GM13976 (cell line): ENCODE data around the gene FUNDC2.

ENCODE experiments used
- DNase-seq: peaks from one replicate; pipeline ENCODE4 v3.0.0; 2012; ENCODE audit warnings: low spot score
- in situ Hi-C: fragments of 300-500 bp; cut with MboI; formaldehyde crosslinking; loops from one replicate; pipeline ENCODE4 v1.12.0; 2022; ENCODE audit warnings: low sequenced_read_pairs, mixed read lengths, inconsistent platforms; ENCODE audit not compliant: unreplicated experiment
- TF ChIP-seq, protein P1 (sequence below): IDR thresholded peaks from 2 replicates; pipeline ENCODE4 v1.5.1; 2012; ENCODE audit warnings: borderline replicate concordance, mild to moderate bottlenecking; ENCODE audit not compliant: insufficient read depth; ENCODE audit errors: extremely low read depth, missing control alignments, control extremely low read depth

Gene FUNDC2

GRCh38 chrX:155086961-155087735 is 60.5 kb downstream of the FUNDC2 start:
- in situ Hi-C loops = no loop called here
- no peak for DNase-seq
- TF ChIP-seq, protein P1, sequence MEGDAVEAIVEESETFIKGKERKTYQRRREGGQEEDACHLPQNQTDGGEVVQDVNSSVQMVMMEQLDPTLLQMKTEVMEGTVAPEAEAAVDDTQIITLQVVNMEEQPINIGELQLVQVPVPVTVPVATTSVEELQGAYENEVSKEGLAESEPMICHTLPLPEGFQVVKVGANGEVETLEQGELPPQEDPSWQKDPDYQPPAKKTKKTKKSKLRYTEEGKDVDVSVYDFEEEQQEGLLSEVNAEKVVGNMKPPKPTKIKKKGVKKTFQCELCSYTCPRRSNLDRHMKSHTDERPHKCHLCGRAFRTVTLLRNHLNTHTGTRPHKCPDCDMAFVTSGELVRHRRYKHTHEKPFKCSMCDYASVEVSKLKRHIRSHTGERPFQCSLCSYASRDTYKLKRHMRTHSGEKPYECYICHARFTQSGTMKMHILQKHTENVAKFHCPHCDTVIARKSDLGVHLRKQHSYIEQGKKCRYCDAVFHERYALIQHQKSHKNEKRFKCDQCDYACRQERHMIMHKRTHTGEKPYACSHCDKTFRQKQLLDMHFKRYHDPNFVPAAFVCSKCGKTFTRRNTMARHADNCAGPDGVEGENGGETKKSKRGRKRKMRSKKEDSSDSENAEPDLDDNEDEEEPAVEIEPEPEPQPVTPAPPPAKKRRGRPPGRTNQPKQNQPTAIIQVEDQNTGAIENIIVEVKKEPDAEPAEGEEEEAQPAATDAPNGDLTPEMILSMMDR = no peak

GRCh38 chrX:155094468-155095061 is 67.9 kb downstream of the FUNDC2 start:
- peak; percentile 17 for DNase-seq

GRCh38 chrX:155105919-155106318 is 79.3 kb downstream of the FUNDC2 start:
- TF ChIP-seq, protein P1 = no peak
- in situ Hi-C loops = no loop called here
- DNase-seq = no peak

More at GRCh38 chrX:155094468-155095061, 67.9 kb downstream of the FUNDC2 start:
- in situ Hi-C loops = no loop called here
- TF ChIP-seq, protein P1 = no peak

DNA sequence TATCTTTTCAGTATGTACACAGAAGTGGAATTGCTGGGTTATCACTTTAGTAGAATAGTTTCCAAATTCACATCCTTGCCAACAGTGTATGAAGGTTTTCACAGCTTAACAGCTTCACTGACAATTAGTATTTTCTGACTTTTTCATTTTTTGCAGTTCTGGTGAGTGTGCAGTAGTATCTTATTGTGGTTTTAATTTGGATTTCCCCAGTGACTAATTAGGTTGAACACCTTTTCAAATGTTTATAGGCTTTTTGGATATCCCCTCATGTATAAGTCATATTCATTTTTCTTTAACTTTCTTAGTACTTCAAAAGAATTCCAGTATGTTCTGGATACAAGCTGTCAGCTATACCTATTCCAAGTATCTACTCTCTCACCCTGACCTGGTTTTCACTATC is 81.8 kb downstream of the FUNDC2 start:
- TF ChIP-seq, protein P1 = no peak
- no peak for DNase-seq
- in situ Hi-C loops = no loop called here
